HCT116 (cell line): Measurements from ENCODE around the gene C19orf38. TPM values are rescaled to one million over a fixed set of nuclear protein-coding genes. Genes with fewer than 3 reads are reported as not detected.
"Not testable (repeated sequence)": the region's sequence is repeated elsewhere in the genome, so short reads cannot be mapped to it uniquely, and the experiment has no call there.

Experiments
- ATAC-seq: fragments of 200-7000 bp; cut with Tn5 transposase; 2 replicates; pipeline ENCODE4 v1.9.1; 2020; ENCODE audit warnings: mild to moderate bottlenecking, moderate library complexity
- BruUV-seq: library from RNA; stranded (reverse); fragments of 400-500 nt; replicated peaks from 2 replicates; lab custom pipeline; 2021; lab: Mats Ljungman, UMichigan
- CTCF ChIA-PET: fragments of 300-600 bp; sonication (Branson Sonifier 250); formaldehyde crosslinking; loops from one replicate; lab custom pipeline; 2021; ENCODE audit warnings: antibody characterized with exemption; lab: Charles Lee
- POLR2A ChIA-PET: fragments of 300-600, 350-600 bp; sonication (Branson Sonifier 250); formaldehyde crosslinking; loops from one replicate; lab custom pipeline; 2021; ENCODE audit warnings: antibody characterized with exemption; lab: Charles Lee
- RAD21 ChIA-PET, 2 experiments: fragments of 300-600 bp; sonication (Branson Sonifier 250); formaldehyde crosslinking; loops; one replicate each; lab custom pipeline; 2023; ENCODE audit warnings: low total read pairs in 2 of 2; ENCODE audit not compliant: uncharacterized antibody in 2 of 2, unreplicated experiment in 2 of 2, low non-redundant PET in 1 of 2; lab: Charles Lee
- DNase-seq: peaks from one replicate; pipeline ENCODE4 v3.0.0-alpha.2; 2010; ENCODE audit warnings: low read depth, low spot score
- H2AFZ ChIP-seq: fragments of 200-600 bp; shearing (Covaris generic), sonication (generic); 2 replicates; pipeline ENCODE4 v1.6.1; 2017; ENCODE audit warnings: low read depth, mixed run types, mixed read lengths, antibody characterized with exemption, low read length; ENCODE audit not compliant: poor library complexity, severe bottlenecking
- H3K27ac ChIP-seq: 2 replicates; pipeline ENCODE4 v1.5.1; 2012; ENCODE audit warnings: low read depth, low read length
- H3K27me3 ChIP-seq: fragments of 200-600 bp; sonication (generic); 2 replicates; pipeline ENCODE4 v1.6.1; 2016; ENCODE audit warnings: mixed run types, low read length, mixed read lengths; ENCODE audit not compliant: insufficient read depth
- H3K36me3 ChIP-seq, 2 experiments: fragments of 200-500 bp in 1 of 2; fragments of 200-600 bp in 1 of 2; sonication (Bioruptor generic) in 1 of 2; sonication (generic) in 1 of 2; 2 replicates each; pipeline versions ENCODE4 v1.5.1 to v1.6.1; 2014 to 2016; ENCODE audit warnings: low read length in 2 of 2, inconsistent platforms in 1 of 2, mixed read lengths in 1 of 2, mixed run types in 1 of 2; ENCODE audit not compliant: insufficient read depth in 2 of 2, control insufficient read depth in 1 of 2
- H3K4me1 ChIP-seq, 2 experiments: fragments of 200-600 bp in 1 of 2; sonication (generic) in 1 of 2; 2 replicates each; pipeline versions ENCODE4 v1.5.1 to v1.6.1; 2012 to 2017; ENCODE audit warnings: low read length in 2 of 2, inconsistent platforms in 1 of 2, mild to moderate bottlenecking in 1 of 2, mixed read lengths in 1 of 2, mixed run types in 1 of 2, moderate library complexity in 1 of 2; ENCODE audit not compliant: insufficient read depth in 2 of 2, control insufficient read depth in 1 of 2
- H3K4me2 ChIP-seq: fragments of 200-600 bp; sonication (generic); 2 replicates; pipeline ENCODE4 v1.6.1; 2017; ENCODE audit warnings: mixed run types, low read length, mixed read lengths
- H3K4me3 ChIP-seq, 2 experiments: fragments of 200-600 bp in 1 of 2; sonication (generic) in 1 of 2; replicated peaks in 1 of 2; 2 replicates each; pipeline ENCODE4 v1.5.1; 2011 to 2016; ENCODE audit warnings: low read length in 2 of 2, control low read depth in 1 of 2, low read depth in 1 of 2, mild to moderate bottlenecking in 1 of 2, mixed read lengths in 1 of 2, mixed run types in 1 of 2
- H3K79me2 ChIP-seq: fragments of 200-600 bp; sonication (generic); 2 replicates; pipeline ENCODE4 v1.6.1; 2017; ENCODE audit warnings: mild to moderate bottlenecking, mixed run types, low read length, moderate library complexity, mixed read lengths; ENCODE audit not compliant: insufficient read depth
- H3K9ac ChIP-seq: fragments of 200-600 bp; sonication (generic); 2 replicates; pipeline ENCODE4 v1.6.1; 2016; ENCODE audit warnings: low read length, mixed read lengths
- H3K9me2 ChIP-seq: fragments of 200-600 bp; sonication (generic), shearing (Covaris generic); 2 replicates; pipeline ENCODE4 v1.6.1; 2017; ENCODE audit warnings: mixed run types, mild to moderate bottlenecking, moderate library complexity; ENCODE audit not compliant: insufficient read depth
- H3K9me3 ChIP-seq, 2 experiments: fragments of 200-500 bp in 1 of 2; fragments of 200-600 bp in 1 of 2; sonication (Bioruptor generic) in 1 of 2; sonication (generic) in 1 of 2; 2 replicates each; pipeline ENCODE4 v1.6.1; 2014 to 2017; ENCODE audit warnings: low read length in 2 of 2, mixed read lengths in 2 of 2, inconsistent platforms in 1 of 2, low read depth in 1 of 2, mild to moderate bottlenecking in 1 of 2, mixed run types in 1 of 2, moderate library complexity in 1 of 2; ENCODE audit not compliant: control insufficient read depth in 1 of 2, insufficient read depth in 1 of 2
- H4K20me1 ChIP-seq: fragments of 200-600 bp; sonication (generic), shearing (Covaris generic); 2 replicates; pipeline ENCODE4 v1.6.1; 2017; ENCODE audit warnings: mixed run types, mild to moderate bottlenecking, moderate library complexity; ENCODE audit not compliant: insufficient read depth
- ELF1 ChIP-seq: IDR thresholded peaks from 2 replicates; pipeline ENCODE4 v1.6.1; 2012; ENCODE audit warnings: low read depth, borderline replicate concordance
- RAD21 ChIP-seq: IDR thresholded peaks from 2 replicates; pipeline ENCODE4 v1.6.1; 2012; ENCODE audit warnings: low read depth, mild to moderate bottlenecking
- intact Hi-C: fragments of 100-400 bp; cut with micrococcal nuclease; formaldehyde crosslinking; loops from 2 replicates; pipeline ENCODE4 v1.10.0; 2022
- total RNA-seq: library from RNA; stranded (reverse); gene quantifications from one replicate; pipeline ENCODE4 v1.2.1, GENCODE V29; 2021; ENCODE audit not compliant: unreplicated experiment
- TF ChIP-seq, protein P1 (sequence below), 3 experiments: fragments of 200-600 bp in 1 of 3; sonication (generic) in 1 of 3; IDR thresholded peaks in 2 of 3; conservative IDR thresholded peaks in 1 of 3; 2 replicates each; pipeline ENCODE4 v1.5.1; 2012 to 2017; ENCODE audit warnings: low read depth in 2 of 3, low read length in 2 of 3, antibody characterized with exemption in 1 of 3, borderline replicate concordance in 1 of 3, control low read depth in 1 of 3, mild to moderate bottlenecking in 1 of 3, mixed read lengths in 1 of 3, mixed run types in 1 of 3, moderate library complexity in 1 of 3; ENCODE audit not compliant: insufficient read depth in 1 of 3

C19orf38 gene
- total RNA-seq, 1 experiment from 2014 or later: 0.74 TPM

DNA sequence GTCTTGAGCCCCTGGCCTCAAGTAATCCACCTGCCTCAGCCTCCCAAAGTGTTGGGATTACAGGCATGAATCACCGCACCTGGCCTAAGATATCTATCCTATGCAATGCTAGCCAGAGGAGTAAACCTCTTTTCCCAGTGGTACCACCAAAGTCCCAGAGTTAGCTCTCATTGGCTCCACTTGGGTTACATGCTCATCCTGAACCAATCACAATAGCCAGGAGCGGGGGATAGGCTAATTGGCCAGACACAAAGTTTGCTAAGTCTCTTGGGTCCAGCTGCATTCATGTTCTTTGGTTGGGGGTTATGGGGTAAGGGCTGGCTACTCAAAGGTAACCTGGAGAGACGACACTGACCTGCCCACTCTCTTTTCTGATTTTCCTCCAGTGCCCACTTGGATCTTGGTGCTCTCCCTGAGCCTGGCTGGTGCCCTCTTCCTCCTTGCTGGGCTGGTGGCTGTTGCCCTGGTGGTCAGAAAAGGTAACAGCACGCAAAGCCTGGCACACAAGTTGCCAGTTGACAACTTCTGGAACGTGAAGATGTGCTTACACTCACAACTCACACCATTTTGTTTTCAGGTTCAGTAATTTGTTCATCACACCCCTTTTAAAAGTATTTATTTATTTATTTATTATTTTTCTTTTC, 7.8 kb downstream of the C19orf38 start:
- DNase-seq (no peak), ATAC-seq (peak; percentile 84)
- Histone ChIP-seq H3K4me1 (peaks cover 2 to 23% of the 10 kb centered on the region in 2 experiments; a peak in 2 of 4 replicates), H2AFZ (peak overlapping the region; percentile 93), H3K9ac (no peak overlapping the region), H3K4me2 (no peak overlapping the region), H3K27ac (no peak overlapping the region), H3K9me2 (no peaks in the 10 kb centered on the region), H3K36me3 (no peaks in the 10 kb centered on the region), H3K79me2 (no peaks in the 10 kb centered on the region), H3K27me3 (no peaks in the 10 kb centered on the region), H3K4me3 (no peak overlapping the region), H4K20me1 (no peaks in the 10 kb centered on the region), H3K9me3 (no peaks in the 10 kb centered on the region)
- intact Hi-C loops: no loop called here
- CTCF ChIA-PET: interaction anchor here (0.8 to 5.7 kb wide), 6 partner anchors 9 to 138 kb away, joined by 3 to 47 read pairs (median 9); partner anchors contain the start of genes DNM2 and TMED1
- POLR2A ChIA-PET: no interaction called here
- TF ChIP-seq ELF1: no peak
- TF ChIP-seq RAD21: peak; percentile 14; the same call in 1 of the 2 replicates
- TF ChIP-seq, protein P1, sequence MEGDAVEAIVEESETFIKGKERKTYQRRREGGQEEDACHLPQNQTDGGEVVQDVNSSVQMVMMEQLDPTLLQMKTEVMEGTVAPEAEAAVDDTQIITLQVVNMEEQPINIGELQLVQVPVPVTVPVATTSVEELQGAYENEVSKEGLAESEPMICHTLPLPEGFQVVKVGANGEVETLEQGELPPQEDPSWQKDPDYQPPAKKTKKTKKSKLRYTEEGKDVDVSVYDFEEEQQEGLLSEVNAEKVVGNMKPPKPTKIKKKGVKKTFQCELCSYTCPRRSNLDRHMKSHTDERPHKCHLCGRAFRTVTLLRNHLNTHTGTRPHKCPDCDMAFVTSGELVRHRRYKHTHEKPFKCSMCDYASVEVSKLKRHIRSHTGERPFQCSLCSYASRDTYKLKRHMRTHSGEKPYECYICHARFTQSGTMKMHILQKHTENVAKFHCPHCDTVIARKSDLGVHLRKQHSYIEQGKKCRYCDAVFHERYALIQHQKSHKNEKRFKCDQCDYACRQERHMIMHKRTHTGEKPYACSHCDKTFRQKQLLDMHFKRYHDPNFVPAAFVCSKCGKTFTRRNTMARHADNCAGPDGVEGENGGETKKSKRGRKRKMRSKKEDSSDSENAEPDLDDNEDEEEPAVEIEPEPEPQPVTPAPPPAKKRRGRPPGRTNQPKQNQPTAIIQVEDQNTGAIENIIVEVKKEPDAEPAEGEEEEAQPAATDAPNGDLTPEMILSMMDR (IDR thresholded peaks at IDR 0.05 in 2 of 3, conservative IDR thresholded peaks at IDR 0.05 in 1 of 3; ENCODE audit: borderline replicate concordance in 1 of 3, insufficient read depth in 1 of 3, low read depth in 2 of 3, low read length in 2 of 3): peak; percentile 23 to 84 (median 70); a peak in 5 of 6 replicates
- BruUV-seq: no TSS peak
- RAD21 ChIA-PET: no interaction called here

DNA sequence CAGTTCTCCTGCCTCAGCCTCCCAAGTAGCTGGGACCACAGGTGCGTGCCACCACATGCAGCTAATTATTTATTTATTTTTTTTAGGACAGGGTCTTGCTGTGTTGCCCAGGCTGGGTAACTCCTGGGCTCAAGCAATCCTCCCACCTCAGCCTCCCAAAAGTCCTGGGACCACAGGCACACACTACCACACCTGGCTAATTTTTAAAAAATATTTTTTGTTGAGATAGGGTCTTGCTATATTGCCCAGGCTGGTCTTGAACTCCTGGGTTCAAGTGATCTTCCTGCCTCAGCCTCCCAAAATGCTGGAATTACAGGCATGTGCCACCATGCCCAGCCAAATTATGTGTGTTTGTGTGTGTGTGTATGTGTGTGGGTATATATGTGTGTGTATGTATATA, 8.7 kb downstream of the C19orf38 start:
- RAD21 ChIA-PET, H3K4me3 ChIP-seq, H3K9ac ChIP-seq, BruUV-seq, H3K27me3 ChIP-seq, DNase-seq, H3K79me2 ChIP-seq, H3K36me3 ChIP-seq, H2AFZ ChIP-seq, ATAC-seq, H3K9me2 ChIP-seq, H3K4me2 ChIP-seq, intact Hi-C loops, POLR2A ChIA-PET, H3K9me3 ChIP-seq, H4K20me1 ChIP-seq, H3K27ac ChIP-seq: not testable (repeated sequence)
- peaks cover 2 to 22% of the 10 kb centered on the region in 2 experiments; a peak in 2 of 4 replicates for H3K4me1 ChIP-seq
- CTCF ChIA-PET: interaction anchor here (1.0 to 5.7 kb wide), 3 partner anchors 8 to 139 kb away, joined by 4 to 47 read pairs (median 36); partner anchors contain the start of genes DNM2 and TMED1
